ENCODE data around the gene ZAP70. TPM values are rescaled to one million over a fixed set of nuclear protein-coding genes. Genes with fewer than 3 reads are reported as not detected.

Gene ZAP70
- polyA plus RNA-seq, 1 donor (not counting 4 experiments of a cell fraction or from before 2014, with no cell fraction given) = 1.6 TPM

DNA sequence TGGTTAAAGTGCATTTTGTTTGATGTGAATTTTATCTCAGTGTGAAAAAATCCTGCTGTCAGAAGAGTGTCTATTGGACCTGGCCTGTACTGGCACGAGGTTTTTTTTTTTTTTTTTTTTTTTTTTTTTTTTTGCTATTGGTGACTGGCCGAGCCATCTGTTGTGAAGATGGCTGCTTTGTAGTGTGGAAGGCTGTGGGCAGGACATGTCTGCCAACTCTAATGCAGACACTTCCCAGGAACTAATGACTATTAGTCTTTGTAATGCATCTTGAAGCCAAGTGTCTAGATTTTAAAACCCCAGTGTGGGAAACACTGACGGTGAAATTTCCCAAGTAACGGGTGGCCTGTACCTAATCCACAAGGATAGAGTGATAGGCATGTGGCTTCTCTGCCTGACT, 34.3 kb downstream of the ZAP70 start:
- H3K79me2 ChIP-seq (ENCODE audit: control insufficient read depth, insufficient read depth, low read length) = no peaks in the 10 kb centered on the region
- dilution Hi-C loops (cut with MboI; ENCODE audit: extremely low pct_ligation_motif_present, low sequenced_read_pairs) = no loop called here
- H2AFZ ChIP-seq (ENCODE audit: control insufficient read depth, low read length) = no peak overlapping the region
- no peak overlapping the region for H3K4me2 ChIP-seq (ENCODE audit: control insufficient read depth, extremely low read depth, insufficient read depth, low read depth, low read length)
- FAIRE-seq (no peak), DNase-seq (ENCODE audit: low read depth, low spot score) (no peak)
- peaks cover 0 to 5% of the 10 kb centered on the region in 2 experiments for H3K36me3 ChIP-seq (ENCODE audit: control insufficient read depth in 2 of 2, extremely low read depth in 1 of 2, insufficient read depth in 2 of 2, low read length in 2 of 2)
- H3K27me3 ChIP-seq (ENCODE audit: control insufficient read depth, extremely low read depth, insufficient read depth, low read length) = no peaks in the 10 kb centered on the region
- no peaks in the 10 kb centered on the region for H4K20me1 ChIP-seq (ENCODE audit: control insufficient read depth, extremely low read depth, insufficient read depth, low read length)
- H3K27ac ChIP-seq (ENCODE audit: control insufficient read depth, insufficient read depth, low read length) = no peak overlapping the region
- no peak overlapping the region for H3K4me3 ChIP-seq (ENCODE audit: control insufficient read depth in 2 of 3, extremely low read depth in 1 of 3, insufficient read depth in 2 of 3, low read depth in 1 of 3, low read length in 3 of 3)
- H3K4me1 ChIP-seq (ENCODE audit: control insufficient read depth, extremely low read depth, insufficient read depth, low read length) = peaks cover 5% of the 10 kb centered on the region
- H3K9ac ChIP-seq (ENCODE audit: control insufficient read depth, extremely low read depth, insufficient read depth, low read length) = no peak overlapping the region
- no peaks in the 10 kb centered on the region for H3K9me3 ChIP-seq (ENCODE audit: control insufficient read depth, low read depth, low read length)
- TF ChIP-seq EZH2 (IDR thresholded peaks at IDR 0.05; ENCODE audit: low read length) = no peak
- TF ChIP-seq, protein P1, sequence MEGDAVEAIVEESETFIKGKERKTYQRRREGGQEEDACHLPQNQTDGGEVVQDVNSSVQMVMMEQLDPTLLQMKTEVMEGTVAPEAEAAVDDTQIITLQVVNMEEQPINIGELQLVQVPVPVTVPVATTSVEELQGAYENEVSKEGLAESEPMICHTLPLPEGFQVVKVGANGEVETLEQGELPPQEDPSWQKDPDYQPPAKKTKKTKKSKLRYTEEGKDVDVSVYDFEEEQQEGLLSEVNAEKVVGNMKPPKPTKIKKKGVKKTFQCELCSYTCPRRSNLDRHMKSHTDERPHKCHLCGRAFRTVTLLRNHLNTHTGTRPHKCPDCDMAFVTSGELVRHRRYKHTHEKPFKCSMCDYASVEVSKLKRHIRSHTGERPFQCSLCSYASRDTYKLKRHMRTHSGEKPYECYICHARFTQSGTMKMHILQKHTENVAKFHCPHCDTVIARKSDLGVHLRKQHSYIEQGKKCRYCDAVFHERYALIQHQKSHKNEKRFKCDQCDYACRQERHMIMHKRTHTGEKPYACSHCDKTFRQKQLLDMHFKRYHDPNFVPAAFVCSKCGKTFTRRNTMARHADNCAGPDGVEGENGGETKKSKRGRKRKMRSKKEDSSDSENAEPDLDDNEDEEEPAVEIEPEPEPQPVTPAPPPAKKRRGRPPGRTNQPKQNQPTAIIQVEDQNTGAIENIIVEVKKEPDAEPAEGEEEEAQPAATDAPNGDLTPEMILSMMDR (optimal IDR thresholded peaks at IDR 0.05 in 1 of 3, IDR thresholded peaks at IDR 0.05 in 1 of 3, conservative IDR thresholded peaks at IDR 0.05 in 1 of 3; ENCODE audit: extremely low read depth in 1 of 3, insufficient read depth in 2 of 3, low read length in 3 of 3) = no peak
- no peaks in the 10 kb centered on the region for H3K9me1 ChIP-seq (ENCODE audit: control insufficient read depth, extremely low read depth, insufficient read depth, low read length)

DNA sequence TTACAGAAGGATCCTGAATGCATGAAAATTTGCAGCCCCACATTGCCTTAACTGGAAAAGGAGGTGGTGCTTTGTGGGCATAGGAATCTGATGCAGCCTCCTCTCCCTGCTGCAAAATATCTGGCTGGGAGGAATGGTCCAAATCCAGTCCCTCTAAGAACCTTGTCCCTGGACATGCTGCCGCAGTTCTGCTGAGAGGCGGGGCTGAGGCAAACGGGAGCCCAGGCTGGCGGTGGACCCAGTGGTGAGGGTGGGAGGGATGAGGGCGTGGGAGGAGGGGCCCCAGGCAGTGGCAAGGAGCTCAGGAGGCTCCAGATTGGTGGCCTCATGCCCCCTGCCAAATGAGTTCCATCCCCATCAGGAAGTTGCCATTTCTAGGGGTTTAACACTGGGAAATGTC, 36.2 kb downstream of the ZAP70 start:
- dilution Hi-C loops (cut with MboI; ENCODE audit: extremely low pct_ligation_motif_present, low sequenced_read_pairs) = no loop called here
- Histone ChIP-seq H3K4me2 (ENCODE audit: control insufficient read depth, extremely low read depth, insufficient read depth, low read depth, low read length) (no peak overlapping the region), H2AFZ (ENCODE audit: control insufficient read depth, low read length) (no peak overlapping the region), H3K4me1 (ENCODE audit: control insufficient read depth, extremely low read depth, insufficient read depth, low read length) (peaks cover 18% of the 10 kb centered on the region), H3K4me3 (ENCODE audit: control insufficient read depth in 2 of 3, extremely low read depth in 1 of 3, insufficient read depth in 2 of 3, low read depth in 1 of 3, low read length in 3 of 3) (no peak overlapping the region), H3K9ac (ENCODE audit: control insufficient read depth, extremely low read depth, insufficient read depth, low read length) (no peak overlapping the region), H3K79me2 (ENCODE audit: control insufficient read depth, insufficient read depth, low read length) (no peaks in the 10 kb centered on the region), H3K27me3 (ENCODE audit: control insufficient read depth, extremely low read depth, insufficient read depth, low read length) (no peaks in the 10 kb centered on the region), H4K20me1 (ENCODE audit: control insufficient read depth, extremely low read depth, insufficient read depth, low read length) (no peaks in the 10 kb centered on the region), H3K36me3 (ENCODE audit: control insufficient read depth in 2 of 2, extremely low read depth in 1 of 2, insufficient read depth in 2 of 2, low read length in 2 of 2) (peaks cover 0 to 3% of the 10 kb centered on the region in 2 experiments), H3K9me3 (ENCODE audit: control insufficient read depth, low read depth, low read length) (no peaks in the 10 kb centered on the region), H3K9me1 (ENCODE audit: control insufficient read depth, extremely low read depth, insufficient read depth, low read length) (no peaks in the 10 kb centered on the region), H3K27ac (ENCODE audit: control insufficient read depth, insufficient read depth, low read length) (no peak overlapping the region)
- DNase-seq (ENCODE audit: low read depth, low spot score) (no peak), FAIRE-seq (no peak)
- TF ChIP-seq, protein P1 (optimal IDR thresholded peaks at IDR 0.05 in 1 of 3, IDR thresholded peaks at IDR 0.05 in 1 of 3, conservative IDR thresholded peaks at IDR 0.05 in 1 of 3; ENCODE audit: extremely low read depth in 1 of 3, insufficient read depth in 2 of 3, low read length in 3 of 3) = no peak
- no peak for TF ChIP-seq EZH2 (IDR thresholded peaks at IDR 0.05; ENCODE audit: low read length)

Data from keratinocyte (primary cell).